Uterus (tissue), 2 donors: ENCODE data around the gene C17orf50.

Source experiments
- CTCF ChIP-seq, 4 experiments: fragments of 200-600 bp in 2 of 4; fragments of 450-650 bp in 2 of 4; sonication (generic) in 2 of 4; IDR thresholded peaks; one replicate each; pipeline ENCODE4 v1.5.1; 2016 to 2019; ENCODE audit warnings: antibody characterized with exemption in 4 of 4, mild to moderate bottlenecking in 2 of 4, moderate library complexity in 1 of 4
- POLR2A ChIP-seq, 2 donors: fragments of 450-650 bp; IDR thresholded peaks; one replicate each; pipeline ENCODE4 v1.6.1; 2016; ENCODE audit warnings: antibody characterized with exemption in 2 of 2, mild to moderate bottlenecking in 1 of 2, moderate library complexity in 1 of 2

GRCh38 chr17:35763767-35764122 lies 3.1 kb downstream of the C17orf50 start:
- no peak for TF ChIP-seq CTCF (IDR thresholded peaks at IDR 0.05)
- no peak for TF ChIP-seq POLR2A (IDR thresholded peaks at IDR 0.05)
